SK-N-SH (cell line): ENCODE measurements around the gene GPR18. TPM values are rescaled to one million over a fixed set of nuclear protein-coding genes. Genes with fewer than 3 reads are reported as not detected.

ENCODE experiments used
- CTCF ChIA-PET: fragments of 300-600, 350-600 bp; formaldehyde crosslinking; extraction: SDS; loops from one replicate; lab custom pipeline; 2021; lab: Yijun Ruan, JAX
- POLR2A ChIA-PET: fragments of 350-600 bp; sonication (Branson Sonifier 250); formaldehyde crosslinking; extraction: SDS; loops from one replicate; lab custom pipeline; 2020; ENCODE audit warnings: antibody characterized with exemption, inconsistent platforms; lab: Yijun Ruan, JAX
- DNase-seq: peaks from one replicate; pipeline ENCODE4 v3.0.0; 2012
- H2AFZ ChIP-seq: fragments of 200-600 bp; sonication (generic); 2 replicates; pipeline ENCODE4 v1.8.1; 2016; ENCODE audit warnings: antibody characterized with exemption, mild to moderate bottlenecking, low read depth
- H3F3A ChIP-seq: fragments of 200-600 bp; sonication (generic); replicated peaks from 2 replicates; pipeline ENCODE3; 2016; ENCODE audit warnings: antibody characterized with exemption, mild to moderate bottlenecking; ENCODE audit not compliant: insufficient read depth
- H3K27ac ChIP-seq, 2 experiments: fragments of 200-500 bp in 1 of 2; fragments of 200-600 bp in 1 of 2; sonication (Bioruptor generic) in 1 of 2; sonication (generic), shearing (Covaris generic) in 1 of 2; 2 replicates each; pipeline versions ENCODE4 v1.5.1 to v1.6.1; 2014 to 2016; ENCODE audit warnings: low read depth in 2 of 2, inconsistent platforms in 1 of 2, low read length in 1 of 2, mild to moderate bottlenecking in 1 of 2, mixed read lengths in 1 of 2
- H3K27me3 ChIP-seq: fragments of 200-600 bp; sonication (generic), shearing (Covaris generic); 2 replicates; pipeline ENCODE4 v1.6.1; 2016; ENCODE audit warnings: mixed run types; ENCODE audit not compliant: insufficient read depth
- H3K36me3 ChIP-seq, 2 experiments: fragments of 200-500 bp in 1 of 2; fragments of 200-600 bp in 1 of 2; sonication (Bioruptor generic) in 1 of 2; sonication (generic) in 1 of 2; replicated peaks in 1 of 2; 2 replicates each; pipeline versions ENCODE3 to v1.5.1; 2014 to 2016; ENCODE audit warnings: low read length in 1 of 2, mild to moderate bottlenecking in 1 of 2; ENCODE audit not compliant: insufficient read depth in 2 of 2, control insufficient read depth in 1 of 2
- H3K4me1 ChIP-seq, 2 experiments: fragments of 200-500 bp in 1 of 2; fragments of 200-600 bp in 1 of 2; sonication (Bioruptor generic) in 1 of 2; sonication (generic), shearing (Covaris generic) in 1 of 2; 2 replicates each; pipeline versions ENCODE4 v1.5.1 to v1.6.1; 2014 to 2016; ENCODE audit warnings: low read depth in 1 of 2, low read length in 1 of 2, mixed run types in 1 of 2; ENCODE audit not compliant: insufficient read depth in 2 of 2, control insufficient read depth in 1 of 2
- H3K4me2 ChIP-seq: fragments of 200-600 bp; sonication (generic), shearing (Covaris generic); 2 replicates; pipeline ENCODE4 v1.6.1; 2017; ENCODE audit warnings: mixed run types
- H3K4me3 ChIP-seq, 2 experiments: fragments of 200-500 bp in 1 of 2; fragments of 200-600 bp in 1 of 2; sonication (Bioruptor generic) in 1 of 2; sonication (generic), shearing (Covaris generic) in 1 of 2; 2 replicates each; pipeline versions ENCODE4 v1.5.1 to v1.8.1; 2014 to 2016; ENCODE audit warnings: low read depth in 2 of 2, inconsistent platforms in 1 of 2, low read length in 1 of 2, mild to moderate bottlenecking in 1 of 2, mixed read lengths in 1 of 2, moderate library complexity in 1 of 2
- H3K79me2 ChIP-seq: fragments of 200-600 bp; sonication (generic); 2 replicates; pipeline ENCODE4 v1.8.1; 2017; ENCODE audit warnings: mild to moderate bottlenecking; ENCODE audit not compliant: insufficient read depth
- H3K9ac ChIP-seq: fragments of 200-600 bp; sonication (generic); 2 replicates; pipeline ENCODE4 v1.6.1; 2017; ENCODE audit warnings: mixed run types
- H3K9me2 ChIP-seq: fragments of 200-600 bp; sonication (generic); 2 replicates; pipeline ENCODE4 v1.6.1; 2017; ENCODE audit warnings: mixed run types
- H3K9me3 ChIP-seq: fragments of 200-600 bp; sonication (generic); 2 replicates; pipeline ENCODE4 v1.6.1; 2017; ENCODE audit warnings: mixed run types, mild to moderate bottlenecking, moderate library complexity
- H4K20me1 ChIP-seq: fragments of 200-600 bp; sonication (generic); 2 replicates; pipeline ENCODE4 v1.6.1; 2017; ENCODE audit warnings: mild to moderate bottlenecking, mixed run types; ENCODE audit not compliant: insufficient read depth
- CHD2 ChIP-seq: fragments of 150-350 bp; IDR thresholded peaks from 2 replicates; pipeline ENCODE4 v1.6.1; 2018; ENCODE audit warnings: low read length; ENCODE audit not compliant: partially characterized antibody
- ELF1 ChIP-seq: IDR thresholded peaks from 2 replicates; pipeline ENCODE4 v1.4.0; 2012
- EP300 ChIP-seq, 2 experiments: IDR thresholded peaks; 2 replicates each; pipeline versions ENCODE4 v1.4.0 to v1.6.1; 2012; ENCODE audit warnings: borderline replicate concordance in 1 of 2, low read depth in 1 of 2, low read length in 1 of 2
- FOXJ3 ChIP-seq: sonication (generic); formaldehyde crosslinking; IDR thresholded peaks from 2 replicates; pipeline ENCODE4 v1.5.1; 2020; ENCODE audit warnings: mild to moderate bottlenecking, missing genetic modification reagents
- FOXM1 ChIP-seq: IDR thresholded peaks from 2 replicates; pipeline ENCODE4 v1.4.0; 2012; ENCODE audit warnings: low read depth, mild to moderate bottlenecking
- GABPA ChIP-seq: IDR thresholded peaks from 2 replicates; pipeline ENCODE4 v1.4.0; 2012; ENCODE audit warnings: low read depth, mild to moderate bottlenecking
- GATA2 ChIP-seq: sonication (generic); formaldehyde crosslinking; IDR thresholded peaks from 2 replicates; pipeline ENCODE4 v1.5.0; 2020; ENCODE audit warnings: mild to moderate bottlenecking, missing genetic modification reagents
- MEF2A ChIP-seq: IDR thresholded peaks from 2 replicates; pipeline ENCODE4 v1.4.0; 2012; ENCODE audit warnings: low read depth, borderline replicate concordance
- NFIC ChIP-seq: IDR thresholded peaks from 2 replicates; pipeline ENCODE4 v1.4.0; 2012; ENCODE audit warnings: borderline replicate concordance
- NRF1 ChIP-seq: IDR thresholded peaks from 2 replicates; pipeline ENCODE4 v1.6.1; 2012; ENCODE audit warnings: low read depth, mild to moderate bottlenecking, low read length
- PBX3 ChIP-seq: IDR thresholded peaks from 2 replicates; pipeline ENCODE4; 2012
- RAD21 ChIP-seq: IDR thresholded peaks from 2 replicates; pipeline ENCODE4 v1.6.1; 2012; ENCODE audit warnings: mild to moderate bottlenecking, low read length
- RCOR1 ChIP-seq: fragments of 150-350 bp; IDR thresholded peaks from 2 replicates; pipeline ENCODE4 v1.6.1; 2017; ENCODE audit warnings: antibody characterized with exemption, low read length
- REST ChIP-seq: IDR thresholded peaks from 2 replicates; pipeline ENCODE4 v1.6.1; 2012; ENCODE audit warnings: mild to moderate bottlenecking, low read depth, low read length, moderate library complexity
- RXRA ChIP-seq: IDR thresholded peaks from 2 replicates; pipeline ENCODE4 v1.4.0; 2012; ENCODE audit warnings: low read depth, mild to moderate bottlenecking, borderline replicate concordance
- SIN3A ChIP-seq: IDR thresholded peaks from 2 replicates; pipeline ENCODE4 v1.6.1; 2012; ENCODE audit warnings: low read depth, mild to moderate bottlenecking, low read length, moderate library complexity, borderline replicate concordance
- SMC3 ChIP-seq: IDR thresholded peaks from 2 replicates; pipeline ENCODE4 v1.6.1; 2012; ENCODE audit warnings: low read depth, low read length, improper control_type of control experiment
- TCF12 ChIP-seq: IDR thresholded peaks from 2 replicates; pipeline ENCODE4 v1.4.0; 2012
- TEAD4 ChIP-seq: IDR thresholded peaks from 2 replicates; pipeline ENCODE4 v1.4.0; 2012; ENCODE audit warnings: mild to moderate bottlenecking, borderline replicate concordance; ENCODE audit not compliant: insufficient read depth
- USF2 ChIP-seq: fragments of 150-350 bp; IDR thresholded peaks from 2 replicates; pipeline ENCODE4 v1.6.1; 2017; ENCODE audit warnings: antibody characterized with exemption, low read length, low read depth, borderline replicate concordance
- WGBS: methylation state at CpG from one replicate; pipeline ENCODE4 v1.1.6; 2017; ENCODE audit warnings: low lambda C conversion rate; 5-methylcytosine and 5-hydroxymethylcytosine counted together
- polyA plus RNA-seq, 3 experiments: library from polyadenylated mRNA; depleted of rRNA; stranded (reverse); fragments of >200 nt; gene quantifications; 2 replicates each; pipeline ENCODE4 v1.2.3, GENCODE V29; 2012

Gene GPR18
- polyA plus RNA-seq, 1 of the 3 experiments (the other 2 are of a cell fraction) = not detected

GRCh38 chr13:99268822-99269221 is 10.6 kb upstream of the GPR18 start:
- Histone ChIP-seq H3K27ac (no peak overlapping the region), H3K9ac (no peak overlapping the region), H3F3A (peaks cover 3% of the 10 kb centered on the region), H3K36me3 (peaks cover 0 to 16% of the 10 kb centered on the region in 2 experiments), H3K27me3 (no peaks in the 10 kb centered on the region), H3K4me1 (no peaks in the 10 kb centered on the region), H4K20me1 (no peaks in the 10 kb centered on the region), H3K4me3 (no peak overlapping the region), H2AFZ (no peak overlapping the region), H3K4me2 (no peak overlapping the region), H3K9me3 (no peaks in the 10 kb centered on the region), H3K9me2 (no peaks in the 10 kb centered on the region), H3K79me2 (no peaks in the 10 kb centered on the region)
- WGBS = 97% methylated on average over 3 of the region's 3 CpGs
- CTCF ChIA-PET = interaction anchor here (0.6 to 10.4 kb wide), 24 partner anchors 9 to 235 kb away, joined by 3 to 249 read pairs (median 6); partner anchors contain the start of gene UBAC2
- TF ChIP-seq MEF2A (no peak), TCF12 (no peak), USF2 (no peak), GABPA (no peak), ELF1 (no peak), NRF1 (no peak), CHD2 (no peak), GATA2 (CRISPR knock-in tag) (no peak), SMC3 (no peak), REST (no peak), NFIC (no peak), RXRA (no peak), TEAD4 (no peak), FOXM1 (no peak), SIN3A (no peak), PBX3 (no peak), EP300 (IDR thresholded peaks at IDR 0.05; ENCODE audit: borderline replicate concordance in 1 of 2, low read depth in 1 of 2, low read length in 1 of 2) (no peak), RAD21 (no peak), RCOR1 (no peak), FOXJ3 (no peak)
- DNase-seq = no peak
- POLR2A ChIA-PET = no interaction called here
